GM18867 (cell line): ENCODE data around the gene C1orf174.

Source experiments
- ATAC-seq: cut with Tn5 transposase; IDR thresholded peaks from one replicate; pipeline ENCODE4 v1.9.1; 2021; ENCODE audit warnings: mild to moderate bottlenecking, moderate library complexity; ENCODE audit not compliant: unreplicated experiment

Gene C1orf174

DNA sequence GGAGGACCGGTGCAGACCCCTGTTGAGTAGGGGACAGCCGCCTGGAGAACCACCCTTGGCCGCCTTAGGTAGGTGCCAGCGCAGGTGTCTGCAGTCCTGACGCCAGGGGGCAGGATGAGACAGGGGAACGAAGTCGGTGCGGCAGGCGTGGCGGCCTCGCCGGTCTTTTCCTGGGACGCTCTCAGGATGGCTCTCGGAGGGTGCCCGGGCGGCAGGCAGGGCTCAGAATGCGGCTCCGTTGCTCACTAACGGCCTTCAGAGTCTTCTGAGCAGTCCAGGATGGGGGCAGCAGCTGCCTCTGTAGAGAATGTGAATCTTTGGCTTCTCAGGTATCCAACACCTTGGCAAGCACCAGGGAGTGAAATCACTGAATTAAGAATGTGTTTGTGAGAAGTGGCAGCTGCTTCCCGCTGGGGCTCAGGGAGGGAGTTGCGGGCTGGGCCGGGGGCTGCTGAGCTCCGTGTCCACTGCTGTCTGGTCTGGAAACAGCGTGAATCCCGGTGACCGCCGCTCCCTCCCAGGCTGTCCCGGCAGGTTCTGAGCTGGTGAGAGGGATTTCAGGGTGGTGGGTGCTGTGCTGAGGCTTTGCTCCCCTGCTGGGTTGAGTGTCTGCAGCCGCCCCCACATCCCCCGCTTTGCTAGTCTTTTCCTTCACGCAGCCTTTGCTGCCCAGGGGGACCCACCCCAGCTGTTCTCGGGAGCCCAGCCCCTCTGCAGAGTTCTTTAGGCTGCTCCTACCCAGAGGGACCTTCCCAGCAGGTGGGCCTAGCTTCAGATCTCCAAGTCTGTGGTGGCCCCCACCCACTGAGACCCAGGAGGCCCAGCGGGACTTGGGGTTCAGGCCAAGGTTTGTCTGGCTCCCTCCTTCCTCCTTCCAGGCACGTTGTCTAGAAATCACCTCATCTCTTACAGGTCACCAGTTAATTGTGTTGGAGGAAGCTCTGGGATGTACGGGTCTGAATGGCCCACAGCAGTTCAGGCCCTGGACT lies 11.1 kb upstream of the C1orf174 start:
- ATAC-seq = no peak

DNA sequence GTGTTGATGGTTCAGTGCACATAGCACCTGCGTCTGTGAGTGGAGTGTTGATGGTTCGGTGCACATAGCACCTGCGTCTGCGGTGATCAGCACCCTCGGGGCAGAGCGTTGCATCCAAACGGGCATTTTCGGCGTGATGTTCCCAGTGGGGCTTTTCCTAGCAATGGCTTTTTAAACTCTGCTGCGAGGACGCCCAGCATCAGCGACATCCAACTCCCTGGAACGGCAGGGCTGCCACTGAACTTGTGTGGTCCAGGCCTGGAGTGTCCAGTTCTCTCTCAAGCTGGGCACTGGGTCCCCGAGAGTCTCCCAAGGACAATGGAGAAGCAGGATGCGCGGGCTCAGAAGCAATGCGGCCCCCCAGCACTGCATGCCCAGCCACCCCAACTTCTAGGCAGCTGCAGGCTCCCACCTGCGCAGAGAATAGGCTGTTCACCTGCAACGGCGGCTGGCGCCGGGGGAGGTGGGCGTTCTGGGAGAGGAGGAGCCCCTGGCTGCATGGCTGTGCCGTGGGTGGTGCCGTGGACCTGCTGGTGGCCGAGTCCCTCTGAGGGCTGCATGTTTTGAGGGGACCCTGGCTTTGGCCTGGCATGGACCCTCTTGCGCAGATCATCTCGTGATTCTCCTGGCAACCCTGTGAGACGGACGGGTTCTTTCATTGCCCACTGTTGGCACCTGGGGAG lies 10.1 kb upstream of the C1orf174 start:
- no peak for ATAC-seq

DNA sequence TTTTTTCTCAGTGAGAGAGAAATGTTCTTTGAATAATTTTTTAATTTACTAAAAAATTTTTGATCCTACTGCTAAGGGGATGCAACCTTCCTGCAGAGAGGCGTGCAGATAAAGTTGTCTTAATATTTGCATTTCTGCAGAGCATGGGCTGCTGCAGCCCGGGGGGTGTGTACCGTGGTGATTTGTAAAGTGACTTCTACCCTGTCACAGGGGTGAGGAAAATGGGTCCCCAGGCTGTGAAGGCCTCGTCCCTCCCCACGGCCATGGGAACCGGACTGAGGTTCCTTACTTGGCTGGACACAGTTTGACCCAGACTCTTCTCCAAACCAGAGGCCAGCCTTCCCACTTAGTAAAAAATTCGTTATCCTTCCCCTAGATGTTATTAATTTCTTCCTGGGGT lies 9.5 kb upstream of the C1orf174 start:
- no peak for ATAC-seq

DNA sequence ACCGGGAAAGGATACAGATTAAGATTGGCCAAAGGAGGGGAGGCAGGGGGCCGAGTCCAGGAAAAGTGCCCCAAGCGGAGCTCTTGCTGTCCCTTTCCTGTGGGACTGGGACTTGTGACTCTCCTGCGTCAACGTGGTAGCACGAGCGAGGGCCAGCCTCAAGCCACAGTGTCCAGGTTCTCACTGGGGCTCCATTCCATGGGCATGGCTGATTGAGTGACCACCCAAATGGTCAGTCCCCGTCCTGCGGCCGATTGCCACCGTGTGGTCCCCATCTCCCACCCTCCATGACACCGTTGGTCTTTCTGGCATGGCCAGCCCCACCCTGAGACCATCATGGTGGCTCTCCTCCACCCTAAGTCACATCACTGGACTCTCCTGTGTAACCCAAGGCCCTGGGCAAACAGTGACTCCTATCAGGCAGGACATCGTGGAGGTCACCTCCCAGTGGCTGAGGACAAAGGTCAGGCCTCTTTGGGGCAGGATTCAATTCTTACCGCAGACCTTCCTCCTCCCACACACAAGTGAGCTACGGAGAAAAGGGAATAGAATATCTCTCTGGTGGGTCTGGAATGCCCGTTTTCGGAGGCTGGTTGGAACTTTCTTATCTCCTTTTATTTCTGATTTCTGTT lies 8.9 kb upstream of the C1orf174 start:
- ATAC-seq = no peak

DNA sequence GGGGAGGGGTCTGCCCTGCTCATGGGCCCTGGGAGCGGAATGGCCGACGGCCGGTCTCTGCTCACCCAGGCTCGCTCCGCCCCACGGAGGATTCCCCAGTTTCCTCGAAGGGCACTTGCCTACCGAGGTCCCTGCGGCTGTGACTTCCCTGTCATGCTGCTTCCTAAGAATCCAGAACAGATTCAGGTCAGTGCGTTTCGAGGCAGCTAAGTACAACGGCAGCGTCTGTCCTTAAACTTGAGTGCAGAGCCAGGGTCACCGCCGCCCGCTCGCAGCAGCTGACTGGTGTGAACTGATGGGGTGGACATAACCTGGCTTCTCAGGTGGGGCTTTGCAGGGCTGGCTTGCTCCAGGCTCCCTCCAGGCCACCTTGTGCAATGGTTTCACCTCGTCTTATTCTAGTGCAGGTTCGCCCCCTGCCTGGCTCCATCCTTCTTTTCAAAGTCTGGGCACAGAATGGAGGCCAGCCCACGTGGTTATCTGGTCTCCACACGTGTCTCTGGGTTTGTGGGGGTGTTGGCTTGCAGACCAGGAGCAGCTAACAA lies 7.6 kb upstream of the C1orf174 start:
- no peak for ATAC-seq

DNA sequence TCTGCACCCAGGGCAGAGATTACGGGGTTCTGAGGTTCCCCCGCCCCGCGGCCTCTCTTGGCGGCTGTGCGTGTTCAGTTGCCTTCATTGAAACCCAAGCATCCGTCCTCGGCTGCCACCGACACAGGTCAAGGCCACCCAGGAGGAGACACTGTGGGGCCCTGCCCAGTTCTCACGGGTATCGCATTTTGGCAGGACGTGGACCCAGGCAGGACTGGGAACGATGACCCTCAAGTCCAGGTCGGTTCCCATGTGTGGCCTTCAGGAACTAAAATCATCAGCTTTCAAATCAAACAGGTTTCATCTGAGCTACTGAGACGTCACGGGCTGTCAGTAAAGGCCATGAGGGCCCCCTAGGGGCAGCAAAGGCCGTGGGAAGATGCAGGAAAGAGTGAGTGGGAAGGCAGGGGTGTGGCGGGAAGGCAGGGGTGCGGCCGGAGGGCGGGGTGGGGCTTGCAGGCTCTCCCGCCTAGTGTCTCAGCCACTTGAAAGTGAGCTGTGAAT lies 7.0 kb upstream of the C1orf174 start:
- no peak for ATAC-seq

DNA sequence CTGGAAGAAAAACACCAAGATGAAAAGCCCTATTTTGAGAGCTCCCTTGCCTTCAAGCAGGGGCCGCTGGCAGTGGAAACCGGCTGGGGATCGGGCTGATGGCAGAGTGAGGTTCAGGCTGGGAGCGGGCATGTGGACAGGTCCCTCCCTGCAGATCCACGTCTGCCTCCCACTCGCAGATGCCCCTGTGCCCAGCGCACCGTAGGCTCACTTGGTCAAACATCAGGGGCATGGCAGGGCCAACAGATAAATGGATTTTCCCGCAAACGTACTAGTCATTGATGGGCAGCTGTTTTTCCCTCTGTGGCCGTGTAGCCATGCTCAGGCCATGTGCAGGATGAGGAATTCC lies 6.6 kb upstream of the C1orf174 start:
- ATAC-seq = no peak

DNA sequence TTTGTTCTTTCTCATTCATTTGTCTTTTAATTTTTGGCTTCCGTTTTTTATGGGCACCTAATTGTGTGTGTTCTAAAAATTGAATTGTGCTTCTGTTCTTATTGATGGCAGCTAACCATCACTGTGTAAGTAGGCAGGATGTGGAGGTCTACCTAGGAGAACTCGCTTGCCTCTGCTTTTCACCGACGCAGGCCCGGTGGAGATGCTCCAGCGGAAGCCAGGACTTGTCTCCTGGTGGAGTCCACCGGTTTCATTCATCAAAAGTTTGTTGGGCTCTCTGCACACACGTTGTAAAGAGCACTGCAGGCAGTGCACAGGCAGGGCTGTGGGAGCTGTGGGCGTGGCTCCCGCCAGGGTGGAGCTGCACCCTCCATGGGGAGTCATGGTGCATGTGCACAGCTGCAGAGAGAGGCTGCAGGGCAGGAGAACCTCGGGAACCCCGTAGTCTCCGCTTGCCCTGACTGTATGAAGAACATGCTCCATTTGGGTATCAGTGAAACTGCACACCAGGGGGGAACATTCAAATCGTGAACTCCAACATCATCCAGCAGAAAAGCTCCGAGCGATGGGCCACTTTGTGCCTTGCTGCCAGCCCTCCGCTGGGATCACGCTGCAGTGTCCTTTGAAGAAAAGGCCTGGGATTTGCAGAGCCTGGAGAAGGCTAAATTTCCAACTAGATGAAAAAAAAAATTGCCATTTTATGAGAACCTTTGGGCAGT lies 6.0 kb upstream of the C1orf174 start:
- no peak for ATAC-seq

DNA sequence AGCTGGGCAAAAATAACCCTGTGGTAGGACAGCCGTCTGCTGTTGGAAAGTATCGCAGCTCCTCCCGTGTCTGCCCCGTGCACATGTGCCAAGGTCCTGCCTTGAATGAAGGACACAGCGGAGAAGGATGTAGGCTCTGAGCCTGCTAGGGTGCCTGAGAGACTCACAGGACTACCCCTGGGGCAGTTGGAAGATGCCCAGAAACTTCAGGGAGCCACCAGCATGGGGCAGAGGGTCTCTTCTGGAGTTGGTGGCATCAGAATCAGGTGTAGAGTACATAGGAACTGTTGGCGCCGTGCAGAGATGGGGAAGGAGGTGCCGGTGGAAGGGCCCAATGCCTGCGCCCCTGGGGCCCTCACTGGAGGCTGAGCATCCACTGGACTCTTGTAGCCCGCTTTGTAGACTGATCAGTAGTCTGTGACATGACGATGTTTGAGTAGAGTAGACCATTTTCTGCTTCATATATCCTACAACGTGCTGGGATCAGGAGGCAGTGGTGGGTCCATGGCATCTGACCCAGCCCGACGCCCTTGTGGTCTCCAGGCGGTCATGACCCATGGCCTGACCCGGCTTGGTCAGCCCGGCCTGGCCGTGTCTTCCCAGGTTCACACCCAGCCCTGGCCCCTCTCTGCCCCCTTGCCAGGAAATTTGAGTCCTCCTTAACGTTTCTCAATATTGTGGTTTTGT lies 5.3 kb upstream of the C1orf174 start:
- ATAC-seq = no peak

DNA sequence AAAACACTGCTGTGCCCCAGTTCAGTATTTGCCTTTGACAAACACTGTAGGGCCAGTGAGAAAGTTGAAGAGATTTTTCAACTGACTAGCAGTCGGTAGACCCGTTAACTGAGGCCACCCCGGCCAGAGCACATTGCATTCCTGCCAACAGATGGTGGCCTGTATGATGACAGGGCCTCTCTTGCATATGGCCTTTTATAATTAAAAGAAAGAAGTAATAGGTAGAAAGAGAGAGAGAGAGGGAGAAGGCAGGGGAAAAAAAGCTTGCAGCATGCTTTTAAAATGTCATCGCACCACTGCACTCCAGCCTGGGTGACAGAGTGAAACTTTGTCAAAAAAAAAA lies 4.7 kb upstream of the C1orf174 start:
- no peak for ATAC-seq

DNA sequence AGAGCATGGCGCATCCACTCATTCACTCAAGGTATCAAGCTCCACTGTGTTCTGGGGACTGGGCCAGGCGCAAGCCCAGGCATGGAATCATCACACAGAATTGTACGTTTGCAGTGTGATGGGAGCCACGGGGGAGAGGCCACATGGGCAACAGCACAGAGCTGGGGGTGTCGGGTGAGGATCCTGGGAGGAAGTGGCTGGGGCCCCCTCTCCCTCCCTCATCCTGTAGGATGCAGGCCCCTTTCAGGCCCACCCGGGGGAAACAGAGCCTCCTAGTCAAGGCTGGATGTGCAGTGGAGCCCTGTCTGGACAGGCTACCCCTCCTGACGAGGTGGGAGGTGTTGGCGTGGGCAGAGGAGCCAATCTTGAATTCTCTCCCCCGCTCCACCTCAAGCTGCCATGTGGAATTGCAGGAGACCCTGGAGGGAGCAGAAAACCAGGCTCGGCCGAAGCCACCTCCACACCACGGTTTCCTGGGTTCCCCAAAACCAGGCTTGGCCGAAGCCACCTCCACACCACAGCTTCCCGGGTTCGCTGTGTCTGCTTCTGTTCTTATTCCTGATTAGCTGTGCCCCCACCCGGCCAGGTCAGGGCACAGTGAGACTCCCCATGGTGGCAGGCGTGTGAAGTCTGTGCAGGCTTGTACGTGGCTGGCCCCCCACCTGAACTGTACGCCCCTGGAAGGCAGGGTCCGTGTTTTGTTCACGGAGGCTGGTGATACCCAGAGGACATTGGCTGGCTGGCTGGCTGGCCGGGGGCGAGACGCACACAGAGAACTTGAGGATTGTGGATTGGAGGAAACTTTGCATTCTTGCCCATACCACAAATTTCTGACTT lies 4.2 kb upstream of the C1orf174 start:
- ATAC-seq = no peak

DNA sequence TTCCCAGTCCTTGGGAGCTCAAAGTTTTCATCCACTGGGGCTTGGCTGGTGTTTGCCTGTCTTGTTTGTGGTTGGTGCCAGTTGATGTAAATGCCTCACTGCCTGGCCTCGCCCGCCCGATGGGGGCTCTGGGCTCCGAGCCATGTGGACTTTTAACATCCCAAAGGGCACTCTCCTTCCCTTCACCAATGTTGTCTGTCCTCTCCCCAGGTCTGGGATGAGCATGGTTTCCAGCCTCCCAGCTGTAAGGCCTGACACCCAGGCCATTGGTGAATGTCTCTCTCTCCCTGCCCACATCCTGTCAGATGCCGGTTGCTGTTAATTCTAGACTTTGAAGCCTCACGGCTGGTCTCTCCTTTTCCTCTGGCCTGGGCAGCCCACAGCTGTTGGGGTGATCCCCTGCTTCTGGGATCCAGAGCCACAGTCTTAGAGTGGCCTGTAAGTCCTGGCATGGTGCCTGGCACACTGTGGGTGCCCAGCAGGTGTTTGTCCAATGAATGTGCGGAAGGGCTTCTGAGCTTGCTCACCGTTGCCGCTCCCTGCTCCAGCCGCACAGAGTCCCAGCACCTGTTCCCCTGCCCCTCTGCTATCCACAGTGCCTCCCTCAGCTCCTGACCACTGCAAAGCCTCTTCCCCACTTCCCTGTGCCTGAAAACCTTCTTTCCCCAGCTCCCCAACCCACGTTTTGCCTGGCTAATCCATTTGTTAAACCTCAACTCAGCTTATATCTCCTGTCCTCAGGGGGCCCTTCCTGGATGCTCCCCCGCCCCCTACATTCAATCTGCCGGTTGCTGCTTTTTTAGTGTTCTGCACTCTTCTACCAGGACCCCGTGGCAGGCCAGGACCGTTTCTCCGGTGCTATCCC lies 3.3 kb upstream of the C1orf174 start:
- ATAC-seq = no peak

DNA sequence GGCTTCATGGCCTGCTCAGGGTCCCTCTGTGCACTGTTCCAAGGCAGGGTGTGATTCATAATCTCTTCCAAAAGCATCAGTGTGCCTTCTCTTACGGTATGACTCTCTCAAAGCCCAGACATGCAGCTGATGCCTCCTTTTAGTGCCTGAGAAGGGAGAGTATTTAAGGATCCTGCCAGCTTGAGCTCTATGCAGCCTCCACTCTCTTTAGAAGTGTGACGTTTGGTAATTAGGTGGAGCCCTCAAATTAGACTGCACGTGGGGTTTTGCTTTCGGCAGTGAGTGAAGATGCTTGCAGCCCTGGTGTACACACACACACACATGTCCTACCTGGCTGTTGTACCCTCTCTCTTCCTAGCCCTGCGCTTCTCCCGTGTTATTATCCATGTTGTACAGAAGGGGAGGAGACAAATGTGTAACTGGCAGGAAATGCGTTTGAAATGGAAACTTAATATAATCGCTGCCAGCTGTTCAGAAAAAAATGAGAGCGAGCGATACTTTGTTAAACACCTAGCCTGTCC lies 2.6 kb upstream of the C1orf174 start:
- no peak for ATAC-seq

DNA sequence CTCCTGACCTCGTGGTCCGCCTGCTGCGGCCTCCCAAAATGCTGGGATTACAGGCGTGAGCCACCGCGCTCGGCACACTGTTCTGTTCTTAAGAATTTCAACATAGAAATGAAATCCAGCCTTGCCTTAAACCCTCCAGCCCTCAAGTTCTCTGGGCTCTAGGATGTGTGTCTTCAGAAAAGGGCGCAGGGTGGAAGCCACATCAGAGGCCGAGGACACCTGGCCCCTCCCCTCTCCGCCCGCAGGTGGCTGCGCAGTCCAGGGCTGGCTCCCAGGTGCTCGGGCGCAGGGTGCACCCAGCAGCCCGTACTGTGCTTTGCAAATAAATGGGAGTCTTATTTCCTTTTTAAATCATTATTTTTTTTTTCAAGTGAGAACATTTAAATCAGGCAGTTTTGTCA lies 2.0 kb upstream of the C1orf174 start:
- no peak for ATAC-seq

DNA sequence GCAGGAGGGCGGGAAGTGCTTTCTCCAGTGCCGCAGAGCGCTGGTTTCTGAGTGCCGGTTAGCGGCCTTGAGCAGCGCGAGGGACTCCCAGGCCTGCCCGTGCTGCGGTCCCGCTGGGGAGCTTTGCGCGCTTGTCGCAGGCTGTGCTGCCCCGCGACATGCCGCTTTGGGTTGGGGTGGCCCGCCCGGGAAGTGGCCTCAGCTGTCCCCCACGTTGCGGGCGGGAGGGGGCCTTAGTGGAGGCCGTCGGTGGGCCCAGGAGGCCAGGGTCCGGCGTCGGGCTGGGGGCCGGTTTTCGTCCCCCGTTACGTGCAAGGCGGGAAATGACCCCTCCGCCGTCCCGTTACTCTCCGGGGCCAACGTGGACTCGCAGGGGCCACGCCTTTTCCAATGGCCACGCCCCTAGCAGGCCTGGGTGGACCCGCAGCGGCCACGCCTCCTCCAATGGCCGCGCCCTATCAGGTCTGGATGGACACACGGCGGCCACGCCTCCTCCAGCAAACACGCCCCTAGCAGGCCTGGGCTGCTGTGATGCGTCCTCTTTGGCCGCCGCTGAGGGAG lies 977 bp upstream of the C1orf174 start:
- peak; percentile 51 for ATAC-seq

DNA sequence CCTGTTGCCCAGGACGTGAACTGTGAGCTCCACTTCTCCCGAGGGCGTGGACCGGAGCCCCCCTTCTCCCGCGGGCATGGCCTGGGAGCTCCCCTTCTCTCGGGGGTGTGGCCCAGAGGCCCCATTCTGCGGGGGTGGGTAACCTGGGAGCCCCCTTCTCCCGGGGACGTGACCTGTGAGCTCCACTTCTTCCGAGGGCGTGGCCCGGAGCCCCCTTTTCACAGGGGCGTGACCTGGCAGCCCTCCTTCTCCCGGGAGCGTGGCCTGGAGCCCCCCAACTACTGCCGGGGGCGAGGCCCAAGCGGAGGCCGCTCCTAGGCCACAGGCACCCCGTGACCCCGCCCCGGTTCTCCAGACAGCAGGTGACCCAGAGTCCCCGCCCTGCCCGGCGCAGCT lies 320 bp downstream of the C1orf174 start:
- ATAC-seq = peak; percentile 2

DNA sequence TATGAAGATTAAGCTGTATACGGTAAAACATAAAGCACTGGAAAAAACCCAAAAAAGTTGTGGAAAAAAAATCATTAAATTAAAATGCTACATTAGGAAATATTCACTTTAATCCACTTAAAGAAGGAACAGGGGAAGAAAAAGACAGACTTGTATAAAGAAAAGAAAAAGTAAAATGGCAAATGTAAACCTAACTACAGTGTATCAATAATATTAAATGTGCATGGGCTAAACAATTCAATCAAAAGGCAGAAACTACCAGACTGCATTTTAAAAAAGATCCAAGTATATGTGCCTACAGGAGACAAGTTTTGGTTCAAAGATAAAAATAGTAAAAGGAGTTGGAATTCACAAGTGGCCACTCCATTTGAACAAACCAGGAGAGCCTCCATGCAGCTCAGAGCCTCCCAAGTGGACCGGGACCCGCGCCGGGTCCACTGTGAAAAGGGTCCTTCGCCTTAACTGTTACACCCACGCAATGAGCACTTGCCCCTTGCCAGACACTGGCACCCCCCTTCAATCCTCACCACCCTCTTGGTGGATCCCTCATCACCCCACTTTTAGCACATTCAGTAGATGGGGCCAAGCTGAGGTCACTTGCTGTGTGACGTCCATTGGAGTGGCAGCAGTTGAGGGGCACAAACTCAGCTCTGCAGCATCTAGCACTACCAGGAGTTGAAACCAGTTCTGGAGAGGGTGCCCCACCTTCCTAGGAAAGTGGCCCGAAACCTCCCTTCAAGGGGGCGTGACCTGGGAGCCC lies 898 bp downstream of the C1orf174 start:
- ATAC-seq = no peak
